ENCODE results near the gene UQCR11.

DNA sequence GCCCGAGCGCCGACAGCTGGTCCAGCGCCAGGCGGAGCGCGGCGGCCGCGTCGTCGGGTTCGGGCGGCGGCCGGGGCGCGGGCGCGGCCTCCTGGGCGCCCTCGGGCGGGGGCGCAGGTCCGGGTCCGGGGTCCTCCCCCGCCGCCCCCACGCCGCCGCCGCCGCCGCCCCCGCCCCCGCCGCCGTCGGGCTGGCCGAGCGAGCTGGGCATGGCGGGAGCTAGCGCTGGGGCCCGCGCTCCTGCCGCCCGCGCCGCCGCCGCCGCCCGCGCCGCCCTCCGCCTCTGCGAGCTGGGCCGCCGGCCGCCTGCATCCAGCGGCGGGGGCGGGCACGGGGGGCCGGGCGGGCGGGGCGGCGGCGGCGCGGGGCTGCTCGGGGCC lies 37.4 kb downstream of the UQCR11 start:
- TF ChIP-seq, protein P1, sequence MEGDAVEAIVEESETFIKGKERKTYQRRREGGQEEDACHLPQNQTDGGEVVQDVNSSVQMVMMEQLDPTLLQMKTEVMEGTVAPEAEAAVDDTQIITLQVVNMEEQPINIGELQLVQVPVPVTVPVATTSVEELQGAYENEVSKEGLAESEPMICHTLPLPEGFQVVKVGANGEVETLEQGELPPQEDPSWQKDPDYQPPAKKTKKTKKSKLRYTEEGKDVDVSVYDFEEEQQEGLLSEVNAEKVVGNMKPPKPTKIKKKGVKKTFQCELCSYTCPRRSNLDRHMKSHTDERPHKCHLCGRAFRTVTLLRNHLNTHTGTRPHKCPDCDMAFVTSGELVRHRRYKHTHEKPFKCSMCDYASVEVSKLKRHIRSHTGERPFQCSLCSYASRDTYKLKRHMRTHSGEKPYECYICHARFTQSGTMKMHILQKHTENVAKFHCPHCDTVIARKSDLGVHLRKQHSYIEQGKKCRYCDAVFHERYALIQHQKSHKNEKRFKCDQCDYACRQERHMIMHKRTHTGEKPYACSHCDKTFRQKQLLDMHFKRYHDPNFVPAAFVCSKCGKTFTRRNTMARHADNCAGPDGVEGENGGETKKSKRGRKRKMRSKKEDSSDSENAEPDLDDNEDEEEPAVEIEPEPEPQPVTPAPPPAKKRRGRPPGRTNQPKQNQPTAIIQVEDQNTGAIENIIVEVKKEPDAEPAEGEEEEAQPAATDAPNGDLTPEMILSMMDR (conservative IDR thresholded peaks at IDR 0.05 in 1 of 2, IDR thresholded peaks at IDR 0.05 in 1 of 2; ENCODE audit: extremely low read depth in 1 of 2, insufficient read depth in 1 of 2, low read depth in 1 of 2, low read length in 2 of 2): no peak
- no peak for TF ChIP-seq EZH2 (IDR thresholded peaks at IDR 0.05; ENCODE audit: borderline replicate concordance, low read length)

All from mammary epithelial cell (primary cell).